Measurements from ENCODE around the gene HMOX2. TPM values are rescaled to one million over a fixed set of nuclear protein-coding genes. Genes with fewer than 3 reads are reported as not detected.

HMOX2 gene
- total RNA-seq, 1 donor from 2014 or later: 46.4 TPM

DNA sequence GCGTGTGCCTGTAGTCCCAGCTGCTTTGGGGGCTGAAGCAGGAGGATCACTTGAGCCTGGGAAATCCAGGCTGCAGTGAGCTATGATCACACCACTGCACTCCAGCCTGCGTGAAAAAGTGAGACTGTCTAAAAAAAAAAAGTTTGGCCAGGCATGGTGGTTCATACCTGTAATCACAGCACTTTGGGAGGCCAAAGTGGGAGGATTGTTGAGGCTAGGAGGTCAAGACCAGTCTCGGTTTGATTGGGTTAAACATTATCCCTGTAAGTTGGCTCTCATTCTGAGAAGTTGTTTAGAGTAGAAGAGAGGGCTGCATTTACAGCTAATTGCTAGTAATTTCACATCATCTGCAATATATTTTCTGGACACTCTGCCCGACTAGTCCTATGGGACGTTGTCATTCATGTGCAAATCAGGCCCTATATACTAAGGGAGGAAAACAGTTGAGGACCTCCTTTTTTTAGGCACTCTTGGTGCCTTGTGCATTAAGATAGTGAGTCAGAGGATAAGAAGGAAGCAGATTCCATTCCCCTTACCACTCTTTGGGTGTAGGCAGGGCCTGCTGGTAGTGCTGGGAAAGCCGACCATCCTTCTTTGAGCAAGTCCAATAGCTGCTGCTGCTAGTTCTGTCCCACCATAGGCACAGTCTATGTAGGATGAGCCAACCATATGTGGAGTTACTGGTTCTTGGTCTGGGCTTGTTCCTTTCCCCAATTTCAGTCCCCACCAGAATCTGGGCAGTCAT is 18.7 kb downstream of the HMOX2 start:
- H3K9me3 Mint-ChIP-seq (ENCODE audit: low read depth): no peaks in the 10 kb centered on the region
- H3K4me3 Mint-ChIP-seq (ENCODE audit: unreplicated experiment): no peak overlapping the region
- H3K27ac Mint-ChIP-seq (ENCODE audit: unreplicated experiment): peak overlapping the region; percentile 87
- TF ChIP-seq, protein P1, sequence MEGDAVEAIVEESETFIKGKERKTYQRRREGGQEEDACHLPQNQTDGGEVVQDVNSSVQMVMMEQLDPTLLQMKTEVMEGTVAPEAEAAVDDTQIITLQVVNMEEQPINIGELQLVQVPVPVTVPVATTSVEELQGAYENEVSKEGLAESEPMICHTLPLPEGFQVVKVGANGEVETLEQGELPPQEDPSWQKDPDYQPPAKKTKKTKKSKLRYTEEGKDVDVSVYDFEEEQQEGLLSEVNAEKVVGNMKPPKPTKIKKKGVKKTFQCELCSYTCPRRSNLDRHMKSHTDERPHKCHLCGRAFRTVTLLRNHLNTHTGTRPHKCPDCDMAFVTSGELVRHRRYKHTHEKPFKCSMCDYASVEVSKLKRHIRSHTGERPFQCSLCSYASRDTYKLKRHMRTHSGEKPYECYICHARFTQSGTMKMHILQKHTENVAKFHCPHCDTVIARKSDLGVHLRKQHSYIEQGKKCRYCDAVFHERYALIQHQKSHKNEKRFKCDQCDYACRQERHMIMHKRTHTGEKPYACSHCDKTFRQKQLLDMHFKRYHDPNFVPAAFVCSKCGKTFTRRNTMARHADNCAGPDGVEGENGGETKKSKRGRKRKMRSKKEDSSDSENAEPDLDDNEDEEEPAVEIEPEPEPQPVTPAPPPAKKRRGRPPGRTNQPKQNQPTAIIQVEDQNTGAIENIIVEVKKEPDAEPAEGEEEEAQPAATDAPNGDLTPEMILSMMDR (IDR thresholded peaks at IDR 0.05): no peak
- H3K27me3 Mint-ChIP-seq (ENCODE audit: low read depth): no peaks in the 10 kb centered on the region
- peaks cover 23% of the 10 kb centered on the region for H3K4me1 Mint-ChIP-seq (ENCODE audit: low read depth)
- DNase-seq (ENCODE audit: low spot score): no peak
- peaks cover 2% of the 10 kb centered on the region for H3K36me3 Mint-ChIP-seq (ENCODE audit: low read depth)

DNA sequence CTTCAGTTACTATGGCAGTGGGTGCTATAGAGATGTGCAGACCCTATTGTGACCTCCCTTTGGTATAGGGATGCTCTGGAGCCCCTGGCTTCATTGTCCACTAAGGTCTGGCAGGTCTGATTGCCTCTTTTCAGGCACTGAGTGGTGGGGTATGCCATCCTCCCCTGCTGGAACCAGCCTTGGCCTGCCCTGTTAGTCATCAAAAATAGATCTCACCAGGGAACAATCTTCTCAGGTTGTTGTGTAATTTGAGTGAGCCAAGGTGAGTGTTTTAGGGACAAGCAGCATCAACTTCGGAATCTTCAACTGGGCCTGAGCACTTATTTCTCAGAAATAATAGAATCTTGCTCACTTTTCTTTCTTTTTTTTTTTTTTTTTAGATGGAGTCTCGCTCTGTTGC is 19.6 kb downstream of the HMOX2 start:
- no peaks in the 10 kb centered on the region for H3K9me3 Mint-ChIP-seq (ENCODE audit: low read depth)
- TF ChIP-seq, protein P1 (IDR thresholded peaks at IDR 0.05): no peak
- H3K27me3 Mint-ChIP-seq (ENCODE audit: low read depth): no peaks in the 10 kb centered on the region
- no peak for DNase-seq (ENCODE audit: low spot score)
- peaks cover 31% of the 10 kb centered on the region for H3K4me1 Mint-ChIP-seq (ENCODE audit: low read depth)
- H3K27ac Mint-ChIP-seq (ENCODE audit: unreplicated experiment): no peak overlapping the region
- H3K36me3 Mint-ChIP-seq (ENCODE audit: low read depth): peaks cover 2% of the 10 kb centered on the region
- H3K4me3 Mint-ChIP-seq (ENCODE audit: unreplicated experiment): no peak overlapping the region

DNA sequence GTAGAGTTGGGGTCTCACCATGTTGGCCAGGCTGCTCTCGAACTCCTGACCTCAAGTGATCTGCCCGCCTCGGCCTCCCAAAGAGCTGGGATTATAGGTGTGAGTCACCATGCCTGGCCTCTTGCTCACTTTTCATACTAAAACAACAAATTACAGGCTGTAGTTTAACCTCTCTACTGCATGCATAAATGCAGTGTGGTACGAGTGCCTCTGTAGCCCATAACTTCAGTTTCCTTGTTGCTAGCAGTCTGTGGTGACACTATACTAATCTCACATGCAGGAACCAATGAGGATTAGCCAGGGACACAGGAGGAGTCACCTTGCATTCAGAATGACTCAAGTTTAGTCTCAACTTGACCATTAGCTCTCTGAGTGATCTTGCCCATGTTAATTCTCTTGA is 20.1 kb downstream of the HMOX2 start:
- no peaks in the 10 kb centered on the region for H3K27me3 Mint-ChIP-seq (ENCODE audit: low read depth)
- DNase-seq (ENCODE audit: low spot score): no peak
- no peak overlapping the region for H3K4me3 Mint-ChIP-seq (ENCODE audit: unreplicated experiment)
- H3K27ac Mint-ChIP-seq (ENCODE audit: unreplicated experiment): no peak overlapping the region
- H3K4me1 Mint-ChIP-seq (ENCODE audit: low read depth): peaks cover 37% of the 10 kb centered on the region
- peaks cover 2% of the 10 kb centered on the region for H3K36me3 Mint-ChIP-seq (ENCODE audit: low read depth)
- TF ChIP-seq, protein P1 (IDR thresholded peaks at IDR 0.05): no peak
- H3K9me3 Mint-ChIP-seq (ENCODE audit: low read depth): no peaks in the 10 kb centered on the region

DNA sequence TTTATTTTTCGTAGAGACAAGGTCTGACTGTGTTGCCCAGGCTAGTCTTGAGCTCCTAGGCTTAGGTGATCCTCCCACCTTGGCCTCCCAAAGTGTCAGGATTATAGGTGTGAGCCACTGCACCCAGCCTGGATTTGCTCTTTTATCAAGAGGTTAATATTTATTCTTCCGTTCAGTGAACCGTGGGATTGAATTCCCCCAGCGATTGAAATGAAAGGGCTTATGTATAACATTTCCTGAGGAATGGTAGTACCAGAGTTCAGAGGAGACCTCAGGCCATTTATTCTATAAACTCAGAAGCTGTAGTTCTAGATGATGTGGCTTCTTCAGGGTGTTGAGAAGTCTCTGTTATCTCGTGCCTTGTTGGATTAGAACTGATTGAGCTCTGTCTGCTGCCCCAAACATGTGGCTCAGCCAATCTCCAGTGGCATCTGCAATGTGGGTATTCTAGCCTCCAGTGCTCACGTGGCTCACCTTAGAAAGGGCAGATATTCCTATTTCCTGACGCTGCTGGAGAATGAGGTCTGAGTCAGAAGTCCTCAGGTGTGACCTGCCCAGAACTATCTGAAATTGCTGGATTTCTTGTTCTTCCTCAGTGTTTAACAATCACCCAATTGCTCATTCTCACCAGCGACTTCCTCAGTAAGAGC is 22.5 kb downstream of the HMOX2 start:
- H3K27me3 Mint-ChIP-seq (ENCODE audit: low read depth): no peaks in the 10 kb centered on the region
- TF ChIP-seq, protein P1 (IDR thresholded peaks at IDR 0.05): no peak
- DNase-seq (ENCODE audit: low spot score): no peak
- no peak overlapping the region for H3K27ac Mint-ChIP-seq (ENCODE audit: unreplicated experiment)
- no peaks in the 10 kb centered on the region for H3K9me3 Mint-ChIP-seq (ENCODE audit: low read depth)
- H3K4me3 Mint-ChIP-seq (ENCODE audit: unreplicated experiment): no peak overlapping the region
- H3K36me3 Mint-ChIP-seq (ENCODE audit: low read depth): peaks cover 2% of the 10 kb centered on the region
- H3K4me1 Mint-ChIP-seq (ENCODE audit: low read depth): peaks cover 49% of the 10 kb centered on the region

DNA sequence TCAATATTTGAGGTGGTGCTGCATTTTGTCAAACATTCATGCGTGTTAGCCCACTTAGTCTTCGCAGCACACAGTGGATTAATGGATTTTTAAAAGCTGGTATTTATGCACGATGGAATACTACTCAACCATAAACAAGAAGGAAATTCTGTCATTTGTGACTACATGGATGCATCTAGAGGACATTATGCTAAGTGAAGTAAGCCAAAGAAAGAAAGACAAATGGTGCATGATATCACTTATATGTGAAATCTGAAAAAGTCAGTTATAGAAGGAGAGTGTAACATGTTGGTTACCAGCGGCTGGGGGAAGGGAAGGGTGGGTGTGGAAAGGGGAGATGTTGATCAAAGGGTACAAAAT is 23.0 kb downstream of the HMOX2 start:
- H3K36me3 Mint-ChIP-seq (ENCODE audit: low read depth): peaks cover 2% of the 10 kb centered on the region
- no peak for DNase-seq (ENCODE audit: low spot score)
- peaks cover 48% of the 10 kb centered on the region for H3K4me1 Mint-ChIP-seq (ENCODE audit: low read depth)
- no peaks in the 10 kb centered on the region for H3K27me3 Mint-ChIP-seq (ENCODE audit: low read depth)
- no peak overlapping the region for H3K27ac Mint-ChIP-seq (ENCODE audit: unreplicated experiment)
- no peaks in the 10 kb centered on the region for H3K9me3 Mint-ChIP-seq (ENCODE audit: low read depth)
- TF ChIP-seq, protein P1 (IDR thresholded peaks at IDR 0.05): no peak
- no peak overlapping the region for H3K4me3 Mint-ChIP-seq (ENCODE audit: unreplicated experiment)

Data from chondrocyte (in vitro differentiated cells).